K562 (cell line): ENCODE measurements around the gene EFS. TPM values are rescaled to one million over a fixed set of nuclear protein-coding genes. Genes with fewer than 3 reads are reported as not detected.

Experiments
- DPF2 ChIP-seq: fragments of 450-650 bp; IDR thresholded peaks from 2 replicates; pipeline ENCODE4 v1.6.1; 2016
- HMGXB4 ChIP-seq: sonication (generic); formaldehyde crosslinking; IDR thresholded peaks from 2 replicates; pipeline ENCODE4 v1.8.1; 2023; ENCODE audit warnings: mild to moderate bottlenecking, missing genetic modification reagents
- NCOA6 ChIP-seq: fragments of 450-650 bp; IDR thresholded peaks from 2 replicates; pipeline ENCODE4 v1.6.1; 2017; ENCODE audit warnings: mild to moderate bottlenecking
- NFATC3 ChIP-seq: fragments of 450-650 bp; IDR thresholded peaks from 2 replicates; pipeline ENCODE4 v1.6.1; 2017; ENCODE audit warnings: mild to moderate bottlenecking
- POLR2AphosphoS2 ChIP-seq: IDR thresholded peaks from 2 replicates; pipeline ENCODE4 v1.6.1; 2012; ENCODE audit warnings: low read length, improper control_type of control experiment
- RCOR1 ChIP-seq, 2 experiments: IDR thresholded peaks; 2 replicates each; pipeline ENCODE4 v1.6.1; 2012; ENCODE audit warnings: low read depth in 2 of 2, low read length in 2 of 2, borderline replicate concordance in 1 of 2, improper control_type of control experiment in 1 of 2
- SREBF2 ChIP-seq: sonication (generic); formaldehyde crosslinking; IDR thresholded peaks from 2 replicates; pipeline ENCODE4 v1.4.0; 2020; ENCODE audit warnings: mild to moderate bottlenecking, missing genetic modification reagents
- STAG1 ChIP-seq: sonication (generic); formaldehyde crosslinking; IDR thresholded peaks from 2 replicates; pipeline ENCODE4 v1.5.0; 2020; ENCODE audit warnings: missing genetic modification reagents, borderline replicate concordance
- STAT5A ChIP-seq: IDR thresholded peaks from 2 replicates; pipeline ENCODE4 v1.6.1; 2012; ENCODE audit warnings: low read length, inconsistent platforms, borderline replicate concordance
- ZNF407 ChIP-seq: fragments of 450-650 bp; IDR thresholded peaks from 2 replicates; pipeline ENCODE4 v1.6.1; 2016; ENCODE audit warnings: low read depth
- polyA plus RNA-seq, 8 experiments: library from polyadenylated mRNA; depleted of rRNA in 4 of 8; stranded (reverse) in 5 of 8; unstranded in 3 of 8; fragments of >200 nt; fragmentation: Nextera tagmentation in 2 of 8; fragmentation: Illumina TruSeq in 1 of 8; extraction: Ambion mirVana in 2 of 8; extraction: Trizol in 1 of 8; gene quantifications; 2 replicates each; pipeline versions ENCODE4 v1.2.1 to v1.2.3, GENCODE V29; 2011 to 2014; ENCODE audit warnings: inconsistent platforms in 1 of 8, missing spikeins in 1 of 8
- total RNA-seq, 7 experiments: library from RNA; depleted of rRNA in 6 of 7; stranded (reverse); fragments of >200 nt in 6 of 7; fragmentation: Illumina TruSeq in 2 of 7; extraction: Trizol in 2 of 7; gene quantifications; 2 replicates each; pipeline versions ENCODE4 v1.2.1 to v1.2.3, GENCODE V29; 2011 to 2021; ENCODE audit warnings: low replicate concordance in 1 of 7
- TF ChIP-seq, protein P1 (sequence below): fragments of 250-450 bp; sonication (Bioruptor Pico); IDR thresholded peaks from 2 replicates; pipeline ENCODE4 v1.4.0; 2020; ENCODE audit warnings: mild to moderate bottlenecking, moderate library complexity, borderline replicate concordance

The EFS gene
- total and polyA plus RNA-seq, 9 of the 15 experiments (the other 6 are each of a cell fraction or from before 2014, with no cell fraction given), result 0.01 to 0.03 TPM; not detected in 7

DNA sequence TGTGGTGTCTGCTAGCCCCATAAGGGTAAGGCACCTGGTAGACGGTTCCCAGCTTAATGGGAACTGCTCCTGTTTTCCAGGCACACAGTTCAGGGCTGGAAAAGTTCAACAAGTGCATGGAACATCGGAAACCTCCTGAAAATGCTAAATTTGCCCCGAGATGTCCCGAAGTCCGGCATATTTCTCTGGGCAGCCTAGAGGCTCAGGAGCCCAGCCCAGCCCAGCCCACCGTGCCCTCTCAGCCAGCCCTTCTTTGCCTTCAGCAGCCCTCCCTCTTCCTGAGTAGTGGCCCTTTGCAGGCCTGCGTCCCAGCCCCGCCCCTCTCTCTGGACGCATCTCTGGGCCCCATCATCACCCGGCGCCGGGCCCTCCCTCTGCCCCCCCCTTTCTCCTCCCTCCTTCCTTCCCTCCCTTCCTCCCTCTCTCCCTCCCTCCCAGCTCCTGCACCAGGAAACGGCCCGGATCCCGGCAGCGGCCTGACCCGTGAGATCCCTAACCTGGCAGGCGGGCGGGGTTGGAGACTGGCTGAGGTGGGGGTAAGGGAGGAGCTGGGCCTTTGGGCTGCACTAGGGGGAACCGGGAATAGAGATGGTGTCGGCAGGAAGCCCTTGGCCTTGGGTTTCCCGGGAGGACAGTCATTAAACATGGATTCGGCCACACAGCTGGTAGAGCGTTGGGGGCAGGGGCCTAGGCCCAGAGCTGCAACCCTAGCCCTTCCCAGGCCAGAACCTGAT lies 58.4 kb downstream of the EFS start, which contains the start of gene BCL2L2 (continued):
- TF ChIP-seq, protein P1, sequence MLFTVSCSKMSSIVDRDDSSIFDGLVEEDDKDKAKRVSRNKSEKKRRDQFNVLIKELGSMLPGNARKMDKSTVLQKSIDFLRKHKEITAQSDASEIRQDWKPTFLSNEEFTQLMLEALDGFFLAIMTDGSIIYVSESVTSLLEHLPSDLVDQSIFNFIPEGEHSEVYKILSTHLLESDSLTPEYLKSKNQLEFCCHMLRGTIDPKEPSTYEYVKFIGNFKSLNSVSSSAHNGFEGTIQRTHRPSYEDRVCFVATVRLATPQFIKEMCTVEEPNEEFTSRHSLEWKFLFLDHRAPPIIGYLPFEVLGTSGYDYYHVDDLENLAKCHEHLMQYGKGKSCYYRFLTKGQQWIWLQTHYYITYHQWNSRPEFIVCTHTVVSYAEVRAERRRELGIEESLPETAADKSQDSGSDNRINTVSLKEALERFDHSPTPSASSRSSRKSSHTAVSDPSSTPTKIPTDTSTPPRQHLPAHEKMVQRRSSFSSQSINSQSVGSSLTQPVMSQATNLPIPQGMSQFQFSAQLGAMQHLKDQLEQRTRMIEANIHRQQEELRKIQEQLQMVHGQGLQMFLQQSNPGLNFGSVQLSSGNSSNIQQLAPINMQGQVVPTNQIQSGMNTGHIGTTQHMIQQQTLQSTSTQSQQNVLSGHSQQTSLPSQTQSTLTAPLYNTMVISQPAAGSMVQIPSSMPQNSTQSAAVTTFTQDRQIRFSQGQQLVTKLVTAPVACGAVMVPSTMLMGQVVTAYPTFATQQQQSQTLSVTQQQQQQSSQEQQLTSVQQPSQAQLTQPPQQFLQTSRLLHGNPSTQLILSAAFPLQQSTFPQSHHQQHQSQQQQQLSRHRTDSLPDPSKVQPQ (CRISPR knock-in tag), result no peak
- TF ChIP-seq ZNF407 (no peak), STAT5A (no peak), NFATC3 (no peak), SREBF2 (CRISPR knock-in tag) (0 out of 2 replicates have a peak, but pooled peaks have one; percentile 42), HMGXB4 (CRISPR knock-in tag) (no peak), RCOR1 (IDR thresholded peaks at IDR 0.05; ENCODE audit: borderline replicate concordance in 1 of 2, low read depth in 2 of 2, low read length in 2 of 2) (peak; percentile 59 to 72), DPF2 (no peak; the same call in 1 of the 2 replicates), STAG1 (no peak), POLR2AphosphoS2 (no peak), NCOA6 (no peak)
